MCF 10A (cell line): Measurements from ENCODE around the gene NYAP2. TPM values are rescaled to one million over a fixed set of nuclear protein-coding genes. Genes with fewer than 3 reads are reported as not detected.
A peak's percentile ranks its signal among the peaks of the same experiment; 100 is the strongest.

ENCODE experiments used
- BruUV-seq: library from RNA; stranded (reverse); fragments of 400-500 nt; replicated peaks from 2 replicates; lab custom pipeline; 2021; lab: Mats Ljungman, UMichigan
- CTCF ChIA-PET: fragments of 300-600 bp; sonication (Branson Sonifier 250); formaldehyde crosslinking; extraction: SDS; loops from one replicate; lab custom pipeline; 2021; ENCODE audit warnings: antibody characterized with exemption, inconsistent platforms; lab: Yijun Ruan, JAX
- POLR2A ChIA-PET: fragments of 300-600, 350-650 bp; sonication (Branson Sonifier 250); formaldehyde crosslinking; extraction: SDS; loops from one replicate; lab custom pipeline; 2020; ENCODE audit warnings: antibody characterized with exemption, inconsistent platforms; lab: Yijun Ruan, JAX
- DNase-seq: peaks from one replicate; pipeline ENCODE4 v3.0.0-alpha.2; 2018; ENCODE audit not compliant: unreplicated experiment
- H3K27ac Mint-ChIP-seq: one replicate; pipeline ENCODE4 v1.8.0; 2022; ENCODE audit warnings: mild to moderate bottlenecking, low read depth, mixed read lengths; ENCODE audit not compliant: unreplicated experiment
- H3K27me3 Mint-ChIP-seq: one replicate; pipeline ENCODE4 v1.8.0; 2022; ENCODE audit warnings: mixed read lengths; ENCODE audit not compliant: insufficient read depth, unreplicated experiment
- H3K36me3 Mint-ChIP-seq: one replicate; pipeline ENCODE4 v1.8.0; 2022; ENCODE audit warnings: mild to moderate bottlenecking, moderate library complexity, mixed read lengths; ENCODE audit not compliant: insufficient read depth, unreplicated experiment
- H3K4me1 Mint-ChIP-seq: one replicate; pipeline ENCODE4 v1.8.0; 2022; ENCODE audit warnings: mixed read lengths; ENCODE audit not compliant: insufficient read depth, unreplicated experiment
- H3K4me3 Mint-ChIP-seq: one replicate; pipeline ENCODE4 v1.8.0; 2022; ENCODE audit warnings: mild to moderate bottlenecking, moderate library complexity, mixed read lengths; ENCODE audit not compliant: unreplicated experiment
- H3K9me3 Mint-ChIP-seq: one replicate; pipeline ENCODE4 v1.8.0; 2022; ENCODE audit warnings: mixed read lengths; ENCODE audit not compliant: unreplicated experiment
- CTCF ChIP-seq: fragments of 200-600 bp; IDR thresholded peaks from one replicate; pipeline ENCODE4 v1.8.0; 2022; ENCODE audit warnings: antibody characterized with exemption, mild to moderate bottlenecking; ENCODE audit not compliant: unreplicated experiment
- intact Hi-C: fragments of 100-400 bp; cut with micrococcal nuclease; formaldehyde crosslinking; loops from 2 replicates; pipeline ENCODE4 v1.14.1; 2022
- total RNA-seq: library from RNA; stranded (reverse); gene quantifications from 2 replicates; pipeline ENCODE4 v1.2.3, GENCODE V29; 2022

The NYAP2 gene
- total RNA-seq, 1 experiment from 2014 or later = not detected

DNA sequence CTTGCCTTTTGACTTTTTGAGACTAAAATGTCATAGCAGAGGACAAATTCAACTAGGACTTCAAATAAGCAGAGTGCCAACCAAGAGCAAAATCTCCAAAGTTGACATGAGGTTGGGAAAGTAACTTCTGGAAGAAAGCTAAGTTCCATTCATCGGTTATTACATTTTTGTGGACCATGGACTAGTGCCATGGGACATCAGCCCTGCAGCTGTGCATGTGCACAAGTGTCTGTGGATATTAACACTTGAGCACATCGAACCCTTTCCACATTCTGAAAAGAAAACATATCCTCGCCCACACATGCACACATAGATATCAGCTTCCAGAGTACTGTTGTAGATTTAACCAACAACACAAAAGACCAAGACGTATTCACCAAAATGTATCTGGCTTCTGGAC lies 262.6 kb downstream of the NYAP2 start:
- H3K27me3 Mint-ChIP-seq = peaks cover 11% of the 10 kb centered on the region
- BruUV-seq = no TSS peak
- H3K36me3 Mint-ChIP-seq = no peaks in the 10 kb centered on the region
- no peak overlapping the region for H3K27ac Mint-ChIP-seq
- no peak for TF ChIP-seq CTCF
- no peaks in the 10 kb centered on the region for H3K9me3 Mint-ChIP-seq
- H3K4me3 Mint-ChIP-seq = no peak overlapping the region
- POLR2A ChIA-PET = interaction anchor here (0.7 kb wide), 1 partner anchor 494 kb away, joined by 4 read pairs; no protein-coding TSS in a partner anchor
- CTCF ChIA-PET = interaction anchor here (0.5 to 7.8 kb wide), 9 partner anchors 11 to 1445 kb away, joined by 3 to 78 read pairs (median 5); no protein-coding TSS in a partner anchor
- intact Hi-C loops = no loop called here
- DNase-seq = no peak
- H3K4me1 Mint-ChIP-seq = no peaks in the 10 kb centered on the region

DNA sequence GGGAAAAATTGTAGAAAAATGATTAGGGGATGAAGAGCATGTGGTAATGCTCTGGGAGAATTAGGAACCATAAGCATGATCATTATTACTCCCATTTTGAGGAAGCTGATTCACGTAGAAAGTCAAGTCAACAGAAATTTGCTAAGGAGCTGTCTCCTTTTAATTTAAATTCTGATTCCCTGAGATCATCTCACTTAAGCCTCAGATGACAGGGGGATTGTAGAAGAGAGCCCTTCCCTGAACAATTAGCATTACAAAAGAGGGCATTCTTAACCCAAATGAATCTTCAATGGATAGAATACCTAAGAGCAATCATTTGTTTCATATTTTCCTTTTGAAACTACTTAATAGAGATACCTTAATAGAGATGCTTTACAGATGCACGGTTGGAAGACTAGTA lies 267.9 kb downstream of the NYAP2 start:
- no TSS peak for BruUV-seq
- intact Hi-C loops = no loop called here
- ChIA-PET POLR2A (no interaction called here), CTCF (interaction anchor here (0.6 to 3.6 kb wide), 5 partner anchors 127 to 1439 kb away, joined by 3 to 20 read pairs (median 3); no protein-coding TSS in a partner anchor)
- Mint-ChIP-seq H3K36me3 (no peaks in the 10 kb centered on the region), H3K27ac (no peak overlapping the region), H3K4me3 (no peak overlapping the region), H3K4me1 (peaks cover 5% of the 10 kb centered on the region), H3K9me3 (no peaks in the 10 kb centered on the region), H3K27me3 (no peaks in the 10 kb centered on the region)
- no peak for TF ChIP-seq CTCF
- DNase-seq = no peak

DNA sequence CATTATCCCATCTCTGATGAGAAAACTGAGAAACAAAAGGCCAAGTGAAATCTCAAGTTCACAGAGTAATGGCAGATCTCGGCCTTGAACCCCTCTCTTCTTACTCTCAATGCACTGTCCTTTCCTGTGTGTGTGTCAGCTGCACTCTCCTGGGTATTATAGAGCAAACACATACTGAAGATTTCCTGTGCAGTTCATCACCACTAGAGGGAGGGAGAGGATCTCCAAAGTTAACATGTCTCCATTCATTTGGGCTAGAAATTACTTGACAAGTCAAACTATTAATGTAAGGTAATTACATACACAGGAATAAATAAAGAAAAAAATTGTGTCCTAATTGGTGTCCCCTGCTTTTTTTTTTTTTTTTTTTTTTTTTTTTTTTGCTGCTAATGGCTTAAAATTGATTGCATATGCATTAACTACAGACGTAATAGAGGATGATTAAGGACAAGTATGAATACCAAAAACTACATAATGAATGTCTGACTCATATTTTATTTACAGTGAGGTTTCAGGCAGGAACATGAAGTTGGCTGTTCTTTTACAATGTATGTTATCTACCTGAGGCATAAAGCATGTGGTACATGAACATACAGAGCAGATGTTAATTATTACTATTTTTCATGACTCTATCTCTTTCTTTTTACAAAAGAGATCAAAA lies 269.2 kb downstream of the NYAP2 start:
- Mint-ChIP-seq H3K36me3 (no peaks in the 10 kb centered on the region), H3K27ac (no peak overlapping the region), H3K27me3 (no peaks in the 10 kb centered on the region), H3K9me3 (no peaks in the 10 kb centered on the region), H3K4me3 (no peak overlapping the region), H3K4me1 (peaks cover 5% of the 10 kb centered on the region)
- DNase-seq = peak; percentile 77
- TF ChIP-seq CTCF = peak; percentile 74
- intact Hi-C loops = no loop called here
- ChIA-PET POLR2A (interaction anchor here (0.6 to 1.5 kb wide), 8 partner anchors 26 to 1317 kb away, joined by 3 to 14 read pairs (median 3); no protein-coding TSS in a partner anchor), CTCF (interaction anchor here (0.6 to 1.7 kb wide), 24 partner anchors 8 to 1438 kb away, joined by 3 to 14 read pairs (median 4); partner anchors contain the start of gene IRS1)
- no TSS peak for BruUV-seq
